H1 (cell line): ENCODE results near the gene PRSS38. TPM values are rescaled to one million over a fixed set of nuclear protein-coding genes. Genes with fewer than 3 reads are reported as not detected.

Source experiments
- CTCF ChIA-PET: fragments of 300-600 bp; sonication (Branson Sonifier 250); formaldehyde crosslinking; loops from one replicate; lab custom pipeline; 2021; ENCODE audit not compliant: partially characterized antibody; lab: Charles Lee
- POLR2A ChIA-PET: fragments of 300-600 bp; sonication (Branson Sonifier 250); formaldehyde crosslinking; loops from one replicate; lab custom pipeline; 2021; ENCODE audit warnings: inconsistent platforms; ENCODE audit not compliant: partially characterized antibody; lab: Charles Lee
- DNase-seq, 2 experiments: peaks; one replicate each; pipeline versions ENCODE4 v3.0.0 to v3.0.0-alpha.2; 2010 to 2022; ENCODE audit warnings: low spot score in 2 of 2, low read depth in 1 of 2, mixed read lengths in 1 of 2
- FAIRE-seq: peaks from 2 replicates; lab custom pipeline; 2011; peaks lifted over from hg19 to GRCh38; lab: Jason Lieb, UNC
- H2AFZ ChIP-seq: 2 replicates; pipeline ENCODE4 v1.8.1; 2012; ENCODE audit warnings: low read length, inconsistent platforms
- H2AK5ac ChIP-seq: 2 replicates; pipeline ENCODE4 v1.6.1; 2013; ENCODE audit warnings: low read depth, low read length
- H2BK120ac ChIP-seq: replicated peaks from 2 replicates; pipeline ENCODE3; 2013; ENCODE audit warnings: low read depth, low read length, inconsistent platforms
- H2BK12ac ChIP-seq: 2 replicates; pipeline ENCODE4 v1.6.1; 2013; ENCODE audit warnings: low read depth, low read length
- H2BK15ac ChIP-seq: 2 replicates; pipeline ENCODE4 v1.6.1; 2013; ENCODE audit warnings: low read length
- H2BK20ac ChIP-seq: 2 replicates; pipeline ENCODE4 v1.6.1; 2013; ENCODE audit warnings: low read length
- H2BK5ac ChIP-seq: 2 replicates; pipeline ENCODE4 v1.6.1; 2013; ENCODE audit warnings: low read depth, low read length
- H3K14ac ChIP-seq: 2 replicates; pipeline ENCODE4 v1.6.1; 2013; ENCODE audit warnings: inconsistent platforms; ENCODE audit not compliant: insufficient read length
- H3K18ac ChIP-seq: 2 replicates; pipeline ENCODE4 v1.6.1; 2013; ENCODE audit warnings: low read length; ENCODE audit errors: extremely low read depth
- H3K23ac ChIP-seq: 2 replicates; pipeline ENCODE4 v1.6.1; 2013; ENCODE audit warnings: inconsistent platforms; ENCODE audit not compliant: insufficient read length
- H3K23me2 ChIP-seq: 2 replicates; pipeline ENCODE4 v1.6.1; 2013; ENCODE audit warnings: low read depth, low read length
- H3K27ac ChIP-seq: 2 replicates; pipeline ENCODE4 v1.6.1; 2011; ENCODE audit warnings: low read depth, low read length, inconsistent platforms
- H3K27me3 ChIP-seq, 4 experiments: replicated peaks in 1 of 4; 1 replicate in 1 of 4; 2 replicates in 3 of 4; pipeline versions ENCODE4 v1.6.1 to v1.8.1; 2011 to 2013; ENCODE audit warnings: low read length in 3 of 4, mild to moderate bottlenecking in 3 of 4, inconsistent platforms in 2 of 4, mixed read lengths in 2 of 4, moderate library complexity in 1 of 4; ENCODE audit not compliant: control insufficient read depth in 3 of 4, insufficient read depth in 3 of 4; ENCODE audit errors: extremely low read depth in 1 of 4
- H3K36me3 ChIP-seq, 4 experiments: 2 replicates each; pipeline versions ENCODE4 v1.6.1 to v1.8.1; 2011 to 2013; ENCODE audit warnings: mild to moderate bottlenecking in 4 of 4, low read length in 3 of 4, moderate library complexity in 2 of 4, control low read depth in 1 of 4, inconsistent platforms in 1 of 4; ENCODE audit not compliant: insufficient read depth in 4 of 4, control insufficient read depth in 2 of 4
- H3K4ac ChIP-seq: replicated peaks from 2 replicates; pipeline ENCODE3; 2013; ENCODE audit warnings: low read length, low read depth, mixed read lengths, inconsistent platforms; ENCODE audit not compliant: insufficient read length
- H3K4me1 ChIP-seq, 4 experiments: replicated peaks in 1 of 4; 1 replicate in 1 of 4; 2 replicates in 3 of 4; pipeline versions ENCODE4 v1.6.1 to v1.8.1; 2011 to 2013; ENCODE audit warnings: low read length in 3 of 4, inconsistent platforms in 2 of 4, mixed read lengths in 1 of 4; ENCODE audit not compliant: insufficient read depth in 4 of 4, control insufficient read depth in 3 of 4
- H3K4me2 ChIP-seq, 2 experiments: 2 replicates each; pipeline versions ENCODE4 v1.6.1 to v1.8.1; 2011 to 2013; ENCODE audit warnings: low read depth in 2 of 2, low read length in 2 of 2, control low read depth in 1 of 2, inconsistent platforms in 1 of 2, mild to moderate bottlenecking in 1 of 2; ENCODE audit not compliant: insufficient read depth in 1 of 2
- H3K4me3 ChIP-seq, 4 experiments: fragments of 200-600, 300-600 bp in 1 of 4; sonication (generic), shearing (Covaris generic), sonication (Bioruptor Twin) in 1 of 4; 2 replicates each; pipeline versions ENCODE4 v1.5.1 to v1.8.1; 2011 to 2016; ENCODE audit warnings: low read length in 4 of 4, low read depth in 3 of 4, control low read depth in 2 of 4, inconsistent platforms in 2 of 4, mild to moderate bottlenecking in 2 of 4, mixed read lengths in 1 of 4, moderate library complexity in 1 of 4; ENCODE audit not compliant: insufficient read depth in 2 of 4; ENCODE audit errors: extremely low read depth in 1 of 4
- H3K56ac ChIP-seq: replicated peaks from 2 replicates; pipeline ENCODE3; 2013; ENCODE audit warnings: low read depth, mild to moderate bottlenecking, mixed read lengths, low read length, inconsistent platforms; ENCODE audit not compliant: insufficient read length
- H3K79me1 ChIP-seq: 2 replicates; pipeline ENCODE4 v1.6.1; 2013; ENCODE audit warnings: low read depth, low read length, control low read depth
- H3K79me2 ChIP-seq, 2 experiments: 2 replicates each; pipeline versions ENCODE4 v1.6.1 to v1.8.1; 2012 to 2013; ENCODE audit warnings: low read length in 2 of 2, mild to moderate bottlenecking in 2 of 2, inconsistent platforms in 1 of 2; ENCODE audit not compliant: insufficient read depth in 2 of 2, control insufficient read depth in 1 of 2
- H3K9ac ChIP-seq, 4 experiments: replicated peaks in 1 of 4; 1 replicate in 1 of 4; 2 replicates in 3 of 4; pipeline versions ENCODE4 v1.6.1 to v1.8.1; 2011 to 2013; ENCODE audit warnings: low read depth in 3 of 4, low read length in 3 of 4, control low read depth in 2 of 4, mild to moderate bottlenecking in 2 of 4, moderate library complexity in 2 of 4, inconsistent platforms in 1 of 4; ENCODE audit errors: extremely low read depth in 1 of 4
- H3K9me3 ChIP-seq, 2 experiments: 2 replicates each; pipeline versions ENCODE4 v1.6.1 to v1.8.1; 2012 to 2013; ENCODE audit warnings: mild to moderate bottlenecking in 2 of 2, moderate library complexity in 2 of 2, control low read depth in 1 of 2, inconsistent platforms in 1 of 2, low read depth in 1 of 2, low read length in 1 of 2, mixed read lengths in 1 of 2; ENCODE audit not compliant: insufficient read depth in 2 of 2
- H4K20me1 ChIP-seq, 2 experiments: replicated peaks in 1 of 2; 2 replicates each; pipeline versions ENCODE3 to v1.8.1; 2011 to 2013; ENCODE audit warnings: inconsistent platforms in 2 of 2, low read length in 2 of 2, mild to moderate bottlenecking in 1 of 2; ENCODE audit not compliant: insufficient read depth in 2 of 2, control insufficient read depth in 1 of 2
- H4K5ac ChIP-seq: 2 replicates; pipeline ENCODE4 v1.6.1; 2013; ENCODE audit warnings: low read length, low read depth, mixed read lengths, inconsistent platforms; ENCODE audit not compliant: insufficient read length
- H4K8ac ChIP-seq: 2 replicates; pipeline ENCODE4 v1.8.0; 2013; ENCODE audit warnings: mild to moderate bottlenecking, moderate library complexity, low read length, inconsistent platforms; ENCODE audit not compliant: insufficient read depth; ENCODE audit errors: extremely low read depth
- H4K91ac ChIP-seq: replicated peaks from 2 replicates; pipeline ENCODE3; 2013; ENCODE audit warnings: low read length, mixed read lengths, inconsistent platforms; ENCODE audit not compliant: insufficient read length
- ASH2L ChIP-seq: fragments of 200-600, 300-600 bp; sonication (generic); IDR thresholded peaks from one replicate; pipeline ENCODE4 v1.7.1; 2017; ENCODE audit warnings: low read length
- BACH1 ChIP-seq: IDR thresholded peaks from 2 replicates; pipeline ENCODE4 v1.6.1; 2012; ENCODE audit warnings: low read length, improper control_type of control experiment
- BRCA1 ChIP-seq: IDR thresholded peaks from 2 replicates; pipeline ENCODE4 v1.6.1; 2012; ENCODE audit warnings: low read depth, low read length, improper control_type of control experiment
- CHD1 ChIP-seq: IDR thresholded peaks from 2 replicates; pipeline ENCODE4 v1.6.1; 2012; ENCODE audit warnings: low read depth, low read length, improper control_type of control experiment
- NANOG ChIP-seq: IDR thresholded peaks from 2 replicates; pipeline ENCODE4 v1.6.1; 2011; ENCODE audit warnings: low read length, low read depth, mild to moderate bottlenecking, inconsistent platforms; ENCODE audit not compliant: insufficient read depth, poor library complexity, severe bottlenecking
- RBBP5 ChIP-seq: IDR thresholded peaks from 2 replicates; pipeline ENCODE4 v1.7.1; 2012; ENCODE audit warnings: low read depth, mild to moderate bottlenecking, inconsistent platforms, low read length, moderate library complexity, borderline replicate concordance
- RXRA ChIP-seq: IDR thresholded peaks from 2 replicates; pipeline ENCODE4 v1.6.1; 2011; ENCODE audit warnings: low read depth, mild to moderate bottlenecking, low read length, moderate library complexity; ENCODE audit not compliant: insufficient read depth
- SIRT6 ChIP-seq: IDR thresholded peaks from one replicate; pipeline ENCODE4 v1.7.1; 2012; ENCODE audit warnings: low read length, inconsistent platforms
- TAF1 ChIP-seq: IDR thresholded peaks from 2 replicates; pipeline ENCODE4 v1.6.1; 2011; ENCODE audit warnings: mild to moderate bottlenecking, low read depth, low read length
- TCF12 ChIP-seq: IDR thresholded peaks from 2 replicates; pipeline ENCODE4 v1.6.1; 2011; ENCODE audit warnings: low read depth, mild to moderate bottlenecking, low read length
- YY1 ChIP-seq: IDR thresholded peaks from 2 replicates; pipeline ENCODE4 v1.6.1; 2011; ENCODE audit warnings: low read depth, mild to moderate bottlenecking, low read length
- WGBS, 2 experiments: shearing (Covaris generic) in 1 of 2; methylation state at CpG; one replicate each; pipeline versions ENCODE4 v1.1.6 to v1.1.7; 2013 to 2015; ENCODE audit warnings: low lambda C conversion rate in 2 of 2, mixed read lengths in 2 of 2, inconsistent platforms in 1 of 2, low coverage in 1 of 2, missing lambda C conversion rate in 1 of 2; ENCODE audit not compliant: insufficient replicate concordance in 2 of 2, insufficient coverage in 1 of 2, insufficient read length in 1 of 2; ENCODE audit errors: extremely low coverage in 1 of 2, missing lambda C conversion rate in 1 of 2; 5-methylcytosine and 5-hydroxymethylcytosine counted together
- polyA plus RNA-seq, 7 experiments: library from polyadenylated mRNA; depleted of rRNA in 3 of 7; stranded (reverse) in 5 of 7; unstranded in 2 of 7; fragments of >200 nt in 5 of 7; fragments of 200-250 nt in 2 of 7; gene quantifications; 1 replicate in 5 of 7; 2 replicates in 1 of 7; 4 replicates in 1 of 7; pipeline versions ENCODE4 v1.2.1 to v1.2.3, GENCODE V29; 2011 to 2013; ENCODE audit warnings: missing spikeins in 2 of 7, mixed read lengths in 2 of 7
- total RNA-seq: library from RNA; stranded (reverse); fragmentation: NEBNext Ultra II Directional; extraction: Animal tissue kit (Norgen Biotek cat#: 25700); gene quantifications from 2 replicates; pipeline ENCODE4 v1.2.1, GENCODE V29; 2021
- TF ChIP-seq, protein P1 (sequence below): IDR thresholded peaks from 2 replicates; pipeline ENCODE4 v1.6.1; 2012; ENCODE audit warnings: low read length, inconsistent platforms

Gene PRSS38
- total and polyA plus RNA-seq, 2 of the 8 experiments (the other 6 are each of a cell fraction or from before 2014, with no cell fraction given) = not detected

- Histone ChIP-seq H3K14ac (no peak overlapping the region), H2AK5ac (no peak overlapping the region), H3K23ac (no peak overlapping the region), H2BK15ac (no peak overlapping the region), H3K27ac (no peak overlapping the region), H3K79me2 (no peaks in the 10 kb centered on the region), H3K23me2 (no peaks in the 10 kb centered on the region), H2BK5ac (no peak overlapping the region), H4K5ac (no peak overlapping the region), H3K9ac (no peak overlapping the region), H3K4me3 (no peak overlapping the region), H3K9me3 (no peaks in the 10 kb centered on the region), H3K4me1 (no peaks in the 10 kb centered on the region), H4K20me1 (no peaks in the 10 kb centered on the region), H2BK20ac (no peak overlapping the region), H3K36me3 (no peaks in the 10 kb centered on the region), H2BK12ac (no peak overlapping the region), H3K4me2 (no peak overlapping the region), H3K27me3 (no peaks in the 10 kb centered on the region), H3K56ac (no peak overlapping the region), H3K18ac (no peak overlapping the region), H3K4ac (no peak overlapping the region), H2BK120ac (no peak overlapping the region), H4K91ac (no peak overlapping the region), H4K8ac (no peak overlapping the region), H2AFZ (no peak overlapping the region), H3K79me1 (no peaks in the 10 kb centered on the region)
- FAIRE-seq (no peak), DNase-seq (no peak)
- ChIA-PET POLR2A (no interaction called here), CTCF (interaction anchor here (0.6 kb wide), 1 partner anchor 22 kb away, joined by 3 read pairs; no protein-coding TSS in a partner anchor)
- 85% methylated on average over 7 of the region's 7 CpGs; no CpG with 5 or more reads in 1 of the 2 experiments for WGBS, 2 experiments
- TF ChIP-seq RXRA (no peak), TCF12 (no peak), NANOG (no peak), ASH2L (no peak), BRCA1 (no peak), SIRT6 (no peak), TAF1 (no peak), BACH1 (no peak), CHD1 (no peak), RBBP5 (no peak), YY1 (no peak)
- TF ChIP-seq, protein P1, sequence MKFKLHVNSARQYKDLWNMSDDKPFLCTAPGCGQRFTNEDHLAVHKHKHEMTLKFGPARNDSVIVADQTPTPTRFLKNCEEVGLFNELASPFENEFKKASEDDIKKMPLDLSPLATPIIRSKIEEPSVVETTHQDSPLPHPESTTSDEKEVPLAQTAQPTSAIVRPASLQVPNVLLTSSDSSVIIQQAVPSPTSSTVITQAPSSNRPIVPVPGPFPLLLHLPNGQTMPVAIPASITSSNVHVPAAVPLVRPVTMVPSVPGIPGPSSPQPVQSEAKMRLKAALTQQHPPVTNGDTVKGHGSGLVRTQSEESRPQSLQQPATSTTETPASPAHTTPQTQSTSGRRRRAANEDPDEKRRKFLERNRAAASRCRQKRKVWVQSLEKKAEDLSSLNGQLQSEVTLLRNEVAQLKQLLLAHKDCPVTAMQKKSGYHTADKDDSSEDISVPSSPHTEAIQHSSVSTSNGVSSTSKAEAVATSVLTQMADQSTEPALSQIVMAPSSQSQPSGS = no peak
Observed at GRCh38 chr1:227856147-227856858, 40.8 kb downstream of the PRSS38 start.
